HG03442 (cell line): ENCODE results near the gene GAL3ST3.

Source experiments
- ATAC-seq: cut with Tn5 transposase; IDR thresholded peaks from one replicate; pipeline ENCODE4 v1.9.1; 2021; ENCODE audit warnings: mild to moderate bottlenecking, moderate library complexity; ENCODE audit not compliant: unreplicated experiment

Gene GAL3ST3

DNA sequence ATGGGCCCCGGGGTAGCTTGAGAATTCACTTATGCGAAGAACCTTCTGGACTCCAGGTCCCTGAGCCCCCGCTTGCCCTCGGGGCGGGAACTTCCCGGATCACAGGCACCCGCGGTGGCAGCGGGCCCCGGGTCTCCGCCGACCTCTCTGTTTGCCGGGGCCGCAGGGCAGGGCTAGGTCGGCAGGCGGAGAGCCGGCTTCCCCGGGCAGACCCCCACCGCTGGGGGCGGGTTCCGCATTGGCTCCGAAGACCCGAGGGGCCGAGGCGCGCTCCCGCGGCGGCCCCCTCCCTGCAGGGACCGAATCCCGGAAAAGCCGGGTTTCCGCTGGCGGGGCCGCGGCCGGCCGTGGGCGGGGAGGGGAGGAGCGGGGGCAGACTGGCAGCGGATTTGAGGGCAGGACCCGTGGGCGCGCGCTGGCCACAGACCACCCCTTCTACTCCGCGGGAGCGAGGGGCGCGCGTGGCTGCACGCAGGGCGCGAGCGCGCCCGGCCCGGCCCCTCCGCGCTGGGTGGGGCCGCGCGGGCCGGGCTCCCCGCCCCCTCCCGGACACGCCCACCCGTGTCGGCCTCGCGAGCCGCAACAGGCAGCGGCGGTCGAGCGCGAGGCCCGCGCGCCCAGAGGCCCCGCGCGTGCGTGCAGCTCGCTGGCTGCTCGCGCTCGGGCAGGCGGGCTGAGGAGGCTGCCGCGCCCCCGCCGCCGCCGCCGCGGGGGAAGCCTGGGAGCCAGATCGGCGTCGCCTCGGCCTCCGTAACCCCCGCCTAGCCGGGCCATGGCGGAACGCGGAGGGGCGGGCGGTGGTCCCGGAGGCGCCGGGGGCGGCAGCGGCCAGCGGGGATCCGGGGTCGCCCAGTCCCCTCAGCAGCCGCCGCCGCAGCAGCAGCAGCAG is 21.0 kb upstream of the GAL3ST3 start, which contains the start of gene PACS1:
PACS1 (plus strand) TSS at position 558 of the 889 bp plus-strand sequence; CDS start at position 773, 215 bp downstream.
- peak; percentile 37 for ATAC-seq

DNA sequence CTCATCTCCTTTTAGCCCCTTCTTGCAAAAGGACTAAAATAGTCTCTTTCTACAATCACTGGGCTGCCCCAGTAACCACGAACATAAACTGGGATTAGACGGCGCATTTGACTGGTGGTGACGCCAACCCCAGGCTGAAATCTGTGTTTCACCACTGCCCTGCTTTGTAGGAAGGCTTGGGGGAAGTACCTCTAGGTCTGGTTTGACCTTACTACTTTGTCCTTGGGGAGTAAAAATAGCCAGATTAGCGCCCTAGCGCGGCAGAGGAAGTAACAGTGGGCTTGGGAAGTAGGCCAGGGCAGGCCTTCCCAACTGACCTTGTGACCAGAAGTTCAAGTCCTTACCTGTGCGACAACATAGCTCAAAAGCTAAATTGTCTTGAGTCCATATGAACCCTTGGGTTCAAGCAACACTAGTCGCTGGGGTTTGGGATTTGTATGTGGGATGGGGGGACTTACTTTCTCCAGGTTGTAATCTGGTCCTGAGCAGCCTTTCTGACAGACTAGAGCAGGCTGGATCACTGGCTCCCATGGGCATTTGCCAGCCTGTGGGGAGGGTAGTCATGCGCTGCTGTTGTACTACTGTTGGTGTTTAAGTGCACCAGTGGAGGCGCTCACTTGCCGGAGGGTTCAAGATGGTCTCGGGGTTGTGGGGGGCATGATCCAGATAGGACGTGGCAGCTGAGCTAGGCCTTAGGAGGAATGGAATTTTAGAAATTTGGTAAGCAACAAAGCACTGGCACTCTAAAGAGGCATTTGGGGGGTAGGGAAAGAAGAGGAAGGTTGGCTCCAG is 20.2 kb upstream of the GAL3ST3 start:
- peak; percentile 38 for ATAC-seq

- ATAC-seq, result no peak
Measured at GRCh38 chr11:66068154-66068821, 19.3 kb upstream of the GAL3ST3 start.

DNA sequence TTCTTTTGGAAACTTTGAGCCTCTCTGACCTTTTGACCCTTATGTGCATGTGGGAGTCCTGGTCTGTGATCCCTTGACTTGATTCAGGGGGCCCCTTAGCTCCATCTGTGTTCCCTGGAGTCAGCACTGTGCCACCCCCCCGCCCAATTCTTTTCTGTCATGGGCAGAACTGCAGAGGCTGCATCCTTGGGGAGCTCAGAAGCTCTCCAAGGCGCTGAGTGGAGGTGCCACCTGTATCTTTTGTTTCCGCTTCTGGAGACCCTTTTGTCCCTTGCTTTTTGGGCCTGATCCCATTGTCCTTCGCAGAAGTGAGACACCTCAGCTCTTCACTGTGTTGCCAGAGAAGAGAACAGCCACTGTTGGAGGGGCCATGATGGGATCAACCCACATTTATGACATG is 18.7 kb upstream of the GAL3ST3 start:
- no peak for ATAC-seq

GRCh38 chr11:66066751-66067150 is 17.8 kb upstream of the GAL3ST3 start:
- no peak for ATAC-seq

GRCh38 chr11:66064571-66064970 is 15.6 kb upstream of the GAL3ST3 start:
- ATAC-seq, result no peak

DNA sequence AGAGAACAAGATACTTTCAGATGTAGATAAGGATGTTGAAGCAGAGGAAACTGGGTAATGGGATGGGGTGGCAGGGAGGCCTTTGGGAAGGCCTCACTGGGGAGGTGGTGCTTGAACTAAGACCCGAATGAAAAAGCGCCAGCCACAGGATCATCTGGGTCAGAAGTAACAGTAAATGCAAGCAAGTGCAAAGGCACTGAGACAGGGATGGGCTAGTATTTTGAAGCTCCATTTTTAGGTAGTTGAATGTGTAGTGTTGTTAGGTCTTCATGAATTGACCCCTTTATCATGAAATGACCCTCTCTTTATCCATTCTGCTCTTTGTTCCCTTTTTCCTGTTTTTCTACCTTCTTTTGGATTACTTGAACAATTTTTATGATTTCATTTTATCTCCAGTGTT is 14.9 kb upstream of the GAL3ST3 start:
- ATAC-seq, result no peak

DNA sequence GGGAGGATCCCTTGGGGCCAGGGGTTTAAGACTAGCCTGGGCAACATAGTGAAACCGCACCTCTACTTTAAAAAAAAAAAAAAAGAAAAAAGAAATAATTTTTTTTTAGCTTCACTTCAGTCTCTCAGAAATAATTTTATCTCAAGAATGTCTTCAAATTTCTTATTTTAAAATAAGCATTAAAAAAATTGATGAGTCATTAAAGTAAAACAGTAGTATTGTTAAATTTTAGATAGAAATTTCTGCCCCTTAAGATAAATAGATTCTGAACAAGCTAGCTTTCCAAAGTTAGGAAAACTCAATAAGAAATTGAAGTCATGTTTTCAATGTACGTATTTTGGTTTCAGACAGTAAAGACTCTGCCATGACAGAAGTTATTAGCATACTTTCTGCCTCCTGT is 13.4 kb upstream of the GAL3ST3 start:
- ATAC-seq, result no peak

DNA sequence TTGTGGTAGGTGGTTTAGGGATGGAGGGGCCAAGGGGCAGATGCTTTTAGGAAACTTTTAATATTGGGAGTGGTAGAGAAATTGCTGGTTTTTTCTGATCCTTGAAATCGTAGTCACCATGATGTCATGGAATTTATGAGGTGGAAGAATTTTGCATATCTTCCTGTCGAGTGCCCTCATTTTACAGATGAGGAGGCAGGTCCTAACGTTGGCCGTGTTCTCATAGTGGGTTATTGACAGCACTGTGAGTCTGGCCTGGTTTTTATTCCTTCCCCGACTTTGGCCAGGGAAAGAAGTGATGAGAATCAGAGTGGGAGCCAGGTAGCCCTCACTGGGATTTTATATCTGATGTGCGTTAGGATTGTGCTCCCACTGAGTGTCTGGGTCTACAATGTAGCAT is 12.3 kb upstream of the GAL3ST3 start:
- no peak for ATAC-seq

DNA sequence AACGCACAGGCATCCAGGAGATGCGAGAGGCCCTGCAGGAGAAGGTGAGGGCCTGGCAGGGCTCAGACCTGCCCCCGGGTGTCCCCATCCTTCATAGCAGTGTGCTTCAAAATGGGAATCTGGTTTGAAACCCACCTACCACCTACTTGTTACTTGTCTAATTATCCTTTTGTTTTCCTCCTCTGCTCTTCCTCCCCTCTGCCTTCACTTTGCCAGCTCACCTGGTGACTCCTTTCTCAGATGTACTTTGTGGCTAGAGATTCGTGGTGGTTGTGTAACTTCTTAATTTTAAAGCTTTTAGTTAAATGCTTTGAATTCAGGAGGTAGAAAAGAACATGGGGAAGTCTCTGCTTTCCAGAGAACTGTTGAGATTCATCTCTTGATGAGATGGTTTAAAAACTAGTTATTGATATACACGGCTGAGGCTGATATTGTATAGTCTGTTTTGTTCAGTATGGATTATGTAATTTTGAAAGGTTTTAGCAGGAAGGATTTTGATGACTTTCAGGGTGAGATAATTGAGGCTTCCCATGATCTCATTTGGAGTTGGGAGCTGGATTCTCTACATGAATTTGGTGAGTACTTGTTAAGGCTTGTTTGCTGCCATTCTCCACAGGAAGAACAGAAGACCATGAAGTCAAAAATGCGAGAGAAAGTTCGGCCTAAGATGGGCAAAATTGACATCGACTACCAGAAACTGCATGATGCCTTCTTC is 11.2 kb upstream of the GAL3ST3 start:
- ATAC-seq, result no peak

DNA sequence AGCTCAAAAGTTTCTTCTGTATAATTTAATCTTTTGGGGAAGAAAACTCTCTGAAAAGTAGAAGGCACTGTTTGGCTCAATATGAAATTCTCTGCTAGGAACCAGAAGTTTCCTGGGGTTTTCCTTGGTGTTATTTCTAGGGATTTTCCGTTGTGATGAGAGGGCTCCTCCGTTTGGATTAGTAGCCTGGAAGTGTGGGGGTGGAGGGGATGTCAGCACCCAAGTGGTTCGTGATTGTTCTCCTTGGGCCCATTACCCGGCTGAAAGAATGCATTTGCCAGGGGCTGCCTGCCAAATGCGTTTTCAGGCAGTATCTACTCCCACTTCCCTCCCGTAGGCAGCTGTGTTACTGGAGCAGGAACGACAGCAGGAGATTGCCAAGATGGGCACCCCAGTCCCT is 7.5 kb upstream of the GAL3ST3 start:
- no peak for ATAC-seq

DNA sequence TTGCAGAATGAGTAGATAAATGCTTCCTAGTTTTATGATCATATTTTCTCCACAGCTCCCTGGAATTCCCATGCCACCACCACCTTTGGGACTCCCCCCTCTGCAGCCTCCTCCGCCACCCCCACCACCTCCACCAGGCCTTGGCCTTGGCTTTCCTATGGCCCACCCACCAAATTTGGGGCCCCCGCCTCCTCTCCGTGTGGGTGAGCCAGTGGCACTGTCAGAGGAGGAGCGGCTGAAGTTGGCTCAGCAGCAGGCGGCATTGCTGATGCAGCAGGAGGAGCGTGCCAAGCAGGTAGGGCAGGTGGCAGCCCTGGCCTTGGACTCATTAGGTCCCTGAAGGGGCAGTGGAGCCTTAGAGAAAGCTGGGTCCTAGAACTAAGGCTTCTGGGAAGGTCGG is 6.1 kb upstream of the GAL3ST3 start:
- no peak for ATAC-seq

DNA sequence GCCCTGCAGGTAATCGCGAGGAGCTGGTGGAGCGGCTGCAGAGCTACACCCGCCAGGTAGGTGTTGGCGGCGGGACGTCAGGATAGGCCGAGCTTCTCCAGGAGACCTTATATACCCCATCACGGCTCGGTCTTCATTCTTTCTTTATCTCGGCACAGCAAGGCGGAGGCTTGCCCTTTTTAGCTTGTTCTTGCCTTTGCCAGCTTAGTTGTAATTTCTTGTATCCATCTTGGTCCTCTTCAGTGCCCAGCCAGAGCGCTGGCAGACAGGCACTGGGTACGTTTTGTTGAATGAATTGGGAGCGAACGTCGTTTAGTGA is 3.7 kb upstream of the GAL3ST3 start:
- no peak for ATAC-seq

DNA sequence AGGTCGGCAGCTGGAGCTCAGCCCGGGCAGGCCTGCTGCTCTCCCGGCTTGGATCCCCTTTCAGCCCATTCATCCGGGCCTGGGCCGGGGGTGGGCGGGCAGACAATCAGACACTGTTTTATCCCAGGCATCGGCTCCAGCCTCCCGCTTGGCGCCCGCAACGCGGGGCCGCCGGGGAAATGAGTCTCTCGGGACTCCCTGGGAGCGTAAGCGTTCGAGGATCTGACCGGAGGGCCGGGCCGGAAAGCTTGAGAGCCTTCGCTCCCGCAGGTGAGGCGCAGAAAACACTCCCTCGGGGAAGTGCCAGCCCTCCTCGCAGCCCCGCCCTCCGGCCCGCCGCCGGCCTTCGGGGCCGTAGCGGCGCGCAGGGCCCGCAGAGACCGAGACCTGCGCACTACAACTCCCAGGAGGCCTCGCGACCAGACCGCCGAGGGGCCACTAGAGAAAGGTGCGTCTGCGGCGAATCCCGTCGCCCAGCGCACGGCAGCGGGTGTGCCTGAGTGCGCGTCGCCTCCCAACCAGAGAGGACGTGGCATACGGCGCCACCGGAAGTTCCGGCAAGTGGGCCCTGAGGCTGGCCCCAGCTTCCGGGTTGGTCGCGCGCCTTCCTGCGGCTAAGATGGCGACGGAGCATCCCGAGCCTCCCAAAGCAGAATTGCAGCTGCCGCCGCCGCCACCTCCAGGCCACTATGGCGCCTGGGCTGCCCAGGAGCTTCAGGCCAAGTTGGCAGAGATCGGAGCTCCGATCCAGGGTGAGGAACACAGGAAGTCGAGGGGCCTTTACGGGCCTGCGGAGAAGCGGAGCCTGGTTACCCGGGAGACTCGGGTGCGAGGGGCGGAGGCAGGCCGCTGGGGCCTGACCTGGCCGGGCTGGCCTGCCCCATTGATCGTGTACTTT is 3.1 kb upstream of the GAL3ST3 start, which contains the start of gene SF3B2:
SF3B2 (plus strand) TSS at position 599 of the 898 bp plus-strand sequence; CDS start at position 620, 21 bp downstream.
- ATAC-seq, result peak; percentile 87

GRCh38 chr11:66051371-66051765 is 2.4 kb upstream of the GAL3ST3 start:
- ATAC-seq, result no peak

- no peak for ATAC-seq
Measured at GRCh38 chr11:66050581-66051231, 1.7 kb upstream of the GAL3ST3 start.

- no peak for ATAC-seq
Measured at GRCh38 chr11:66047541-66048365, 1.2 kb downstream of the GAL3ST3 start.

- no peak for ATAC-seq
Measured at GRCh38 chr11:66046901-66047300, 2.1 kb downstream of the GAL3ST3 start.
